IMR-90 (cell line): ENCODE measurements around the gene COX10. TPM values are rescaled to one million over a fixed set of nuclear protein-coding genes. Genes with fewer than 3 reads are reported as not detected.

Experiments
- ATAC-seq: fragments of 200-7000 bp; cut with Tn5 transposase; 2 replicates; pipeline ENCODE4 v1.9.1; 2020; ENCODE audit warnings: low read depth, mild to moderate bottlenecking, moderate library complexity
- BruUV-seq: library from RNA; stranded (reverse); fragments of 400-500 nt; replicated peaks from 2 replicates; lab custom pipeline; 2021; lab: Mats Ljungman, UMichigan
- CTCF ChIA-PET: fragments of 300-600 bp; formaldehyde crosslinking; extraction: SDS; loops from one replicate; lab custom pipeline; 2021; ENCODE audit warnings: antibody characterized with exemption; lab: Yijun Ruan, JAX
- POLR2A ChIA-PET: fragments of 300-600 bp; sonication (Branson Sonifier 250); formaldehyde crosslinking; loops from one replicate; lab custom pipeline; 2022; ENCODE audit warnings: antibody characterized with exemption; ENCODE audit not compliant: unreplicated experiment; lab: Charles Lee
- DNase-seq: peaks from one replicate; pipeline ENCODE4 v3.0.0; 2013
- H2AFZ ChIP-seq: replicated peaks from 2 replicates; pipeline ENCODE3; 2013; ENCODE audit warnings: low read length, mild to moderate bottlenecking; ENCODE audit not compliant: poor library complexity
- H2AK5ac ChIP-seq: 2 replicates; pipeline ENCODE4 v1.6.1; 2013; ENCODE audit warnings: low read depth, low read length, inconsistent platforms
- H2AK9ac ChIP-seq: replicated peaks from 2 replicates; pipeline ENCODE3; 2013; ENCODE audit warnings: mild to moderate bottlenecking, low read depth, low read length, moderate library complexity; ENCODE audit not compliant: poor library complexity
- H2BK120ac ChIP-seq: 2 replicates; pipeline ENCODE4 v1.6.1; 2013; ENCODE audit warnings: low read depth, low read length, inconsistent platforms
- H2BK15ac ChIP-seq: 3 replicates; pipeline ENCODE4 v1.6.1; 2013; ENCODE audit warnings: low read depth, low read length, inconsistent platforms
- H2BK20ac ChIP-seq: 2 replicates; pipeline ENCODE4 v1.6.1; 2013; ENCODE audit warnings: low read depth, mild to moderate bottlenecking, inconsistent platforms, low read length, moderate library complexity
- H2BK5ac ChIP-seq: 2 replicates; pipeline ENCODE4 v1.6.1; 2013; ENCODE audit warnings: mild to moderate bottlenecking, low read depth, low read length, inconsistent platforms; ENCODE audit not compliant: poor library complexity, severe bottlenecking
- H3K14ac ChIP-seq: replicated peaks from 2 replicates; pipeline ENCODE4 v1.6.1; 2013; ENCODE audit warnings: low read depth, low read length, inconsistent platforms
- H3K18ac ChIP-seq: 2 replicates; pipeline ENCODE4 v1.6.1; 2013; ENCODE audit warnings: low read depth, low read length, control low read depth
- H3K23ac ChIP-seq: 2 replicates; pipeline ENCODE4 v1.6.1; 2013; ENCODE audit warnings: low read depth, low read length, inconsistent platforms
- H3K27ac ChIP-seq: 2 replicates; pipeline ENCODE4 v1.5.1; 2013; ENCODE audit warnings: mild to moderate bottlenecking, control low read depth, low read length; ENCODE audit not compliant: insufficient read depth
- H3K27me3 ChIP-seq: 2 replicates; pipeline ENCODE4 v1.6.1; 2013; ENCODE audit warnings: low read length; ENCODE audit not compliant: control insufficient read depth, insufficient read depth
- H3K36me3 ChIP-seq: 2 replicates; pipeline ENCODE4 v1.6.1; 2013; ENCODE audit warnings: low read length, mixed read lengths; ENCODE audit not compliant: control insufficient read depth, insufficient read depth
- H3K4ac ChIP-seq: 2 replicates; pipeline ENCODE4 v1.6.1; 2013; ENCODE audit warnings: low read depth, low read length, inconsistent platforms
- H3K4me1 ChIP-seq: 2 replicates; pipeline ENCODE4 v1.6.1; 2013; ENCODE audit warnings: low read length, mixed read lengths; ENCODE audit not compliant: control insufficient read depth, insufficient read depth
- H3K4me2 ChIP-seq: 2 replicates; pipeline ENCODE4 v1.6.1; 2013; ENCODE audit warnings: low read depth, mild to moderate bottlenecking, control low read depth, low read length, moderate library complexity
- H3K4me3 ChIP-seq: 2 replicates; pipeline ENCODE4 v1.5.1; 2013; ENCODE audit warnings: low read depth, mild to moderate bottlenecking, control low read depth, low read length, moderate library complexity; ENCODE audit not compliant: insufficient read depth
- H3K56ac ChIP-seq: 2 replicates; pipeline ENCODE4 v1.6.1; 2013; ENCODE audit warnings: low read length, inconsistent platforms; ENCODE audit not compliant: insufficient read depth; ENCODE audit errors: extremely low read depth
- H3K79me1 ChIP-seq, 2 experiments: 2 replicates each; pipeline ENCODE4 v1.6.1; 2013; ENCODE audit warnings: low read length in 2 of 2, inconsistent platforms in 1 of 2, low read depth in 1 of 2
- H3K9ac ChIP-seq: 2 replicates; pipeline ENCODE4 v1.6.1; 2013; ENCODE audit warnings: low read depth, low read length, control low read depth
- H3K9me1 ChIP-seq: 2 replicates; pipeline ENCODE4 v1.6.1; 2013; ENCODE audit warnings: low read length, inconsistent platforms; ENCODE audit not compliant: insufficient read depth
- H3K9me3 ChIP-seq: 2 replicates; pipeline ENCODE4 v1.6.1; 2013; ENCODE audit warnings: low read length; ENCODE audit not compliant: control insufficient read depth, insufficient read depth
- H4K20me1 ChIP-seq: 2 replicates; pipeline ENCODE4 v1.6.1; 2013; ENCODE audit warnings: low read length, inconsistent platforms; ENCODE audit not compliant: insufficient read depth
- H4K5ac ChIP-seq: 2 replicates; pipeline ENCODE4 v1.6.1; 2013; ENCODE audit warnings: mild to moderate bottlenecking, low read depth, low read length, control low read depth
- H4K8ac ChIP-seq, 2 experiments: 2 replicates each; pipeline ENCODE4 v1.6.1; 2013; ENCODE audit warnings: low read depth in 2 of 2, low read length in 2 of 2, control low read depth in 1 of 2, inconsistent platforms in 1 of 2
- H4K91ac ChIP-seq: 2 replicates; pipeline ENCODE4 v1.6.1; 2013; ENCODE audit warnings: low read depth, low read length, inconsistent platforms; ENCODE audit not compliant: insufficient read depth
- CEBPB ChIP-seq: IDR thresholded peaks from 2 replicates; pipeline ENCODE4 v1.6.1; 2012; ENCODE audit warnings: low read depth, low read length, improper control_type of control experiment
- MAZ ChIP-seq: IDR thresholded peaks from 2 replicates; pipeline ENCODE4 v1.6.1; 2012; ENCODE audit warnings: low read depth, mild to moderate bottlenecking, low read length, improper control_type of control experiment, moderate library complexity, borderline replicate concordance
- RFX5 ChIP-seq: IDR thresholded peaks from 2 replicates; pipeline ENCODE4 v1.8.0; 2012; ENCODE audit warnings: low read depth, mild to moderate bottlenecking, low read length, moderate library complexity
- WGBS, 2 experiments: methylation state at CpG; one replicate each; pipeline versions ENCODE4 v1.1.5 to v1.1.7; 2013; ENCODE audit warnings: missing lambda C conversion rate in 2 of 2; ENCODE audit not compliant: insufficient read length in 1 of 2; ENCODE audit errors: extremely low coverage in 2 of 2; 5-methylcytosine and 5-hydroxymethylcytosine counted together
- dilution Hi-C: fragments of 300-500 bp; cut with HindIII; formaldehyde crosslinking; loops from one replicate; pipeline ENCODE4 v1.14.3; 2018; ENCODE audit warnings: low sequenced_read_pairs; ENCODE audit not compliant: unreplicated experiment
- in situ Hi-C: fragments of 300-500 bp; cut with MboI; formaldehyde crosslinking; loops from 3 replicates; pipeline ENCODE4 v1.14.3; 2019; ENCODE audit warnings: low sequenced_read_pairs, inconsistent platforms, mixed read lengths
- intact Hi-C: fragments of 100-400 bp; cut with micrococcal nuclease; formaldehyde crosslinking; loops from 2 replicates; pipeline ENCODE4 v1.10.0; 2022
- polyA plus RNA-seq, 3 experiments: library from polyadenylated mRNA; depleted of rRNA; stranded (reverse); fragments of >200 nt; gene quantifications; 2 replicates each; pipeline ENCODE4 v1.2.3, GENCODE V29; 2012; ENCODE audit warnings: low replicate concordance in 1 of 3
- total RNA-seq: library from RNA; depleted of rRNA; stranded (reverse); fragments of >200 nt; gene quantifications from 2 replicates; pipeline ENCODE4 v1.2.3, GENCODE V29; 2012
- TF ChIP-seq, protein P1 (sequence below): fragments of 150-350 bp; IDR thresholded peaks from 2 replicates; pipeline ENCODE4 v1.6.1; 2016; ENCODE audit warnings: low read depth, mild to moderate bottlenecking, low read length, moderate library complexity, borderline replicate concordance

Gene COX10
- total and polyA plus RNA-seq, 2 of the 4 experiments (the other 2 are of a cell fraction) = 15.4 to 16.1 TPM

DNA sequence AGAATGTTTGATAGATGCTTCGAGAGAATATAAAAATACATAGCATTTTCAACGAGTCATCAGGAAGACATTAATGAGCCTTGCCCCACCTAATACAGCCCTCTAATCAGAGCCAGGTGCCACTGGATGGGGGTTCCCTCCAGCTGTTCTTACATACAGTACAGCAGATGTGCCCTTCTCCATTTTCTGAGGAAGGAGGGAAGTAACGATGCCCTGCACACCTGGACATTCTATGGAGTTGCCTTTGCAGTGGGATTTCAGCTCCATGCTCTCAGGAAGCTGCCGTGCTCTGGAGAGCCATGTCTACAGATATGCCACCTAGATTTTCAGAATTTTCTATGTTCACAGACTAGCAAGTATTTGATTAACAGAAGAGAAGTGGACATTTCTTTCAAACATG, 131.1 kb downstream of the COX10 start:
- Histone ChIP-seq H3K4me3 (no peak overlapping the region), H3K27ac (no peak overlapping the region), H3K9ac (no peak overlapping the region), H2BK120ac (no peak overlapping the region), H3K36me3 (peaks cover 3% of the 10 kb centered on the region; the same call in 1 of the 2 replicates), H2BK5ac (no peak overlapping the region), H3K23ac (no peak overlapping the region), H3K4ac (no peak overlapping the region), H3K18ac (no peak overlapping the region), H3K56ac (no peak overlapping the region), H2BK15ac (no peak overlapping the region), H3K14ac (no peak overlapping the region), H3K27me3 (no peaks in the 10 kb centered on the region), H3K4me1 (no peaks in the 10 kb centered on the region), H4K20me1 (no peaks in the 10 kb centered on the region), H2BK20ac (no peak overlapping the region), H4K5ac (no peak overlapping the region), H3K4me2 (no peak overlapping the region), H4K8ac (no peak overlapping the region), H2AFZ (no peak overlapping the region), H3K79me1 (no peaks in the 10 kb centered on the region), H3K9me1 (peaks cover 11% of the 10 kb centered on the region), H2AK5ac (no peak overlapping the region), H3K9me3 (no peaks in the 10 kb centered on the region), H2AK9ac (no peak overlapping the region), H4K91ac (no peak overlapping the region)
- DNase-seq (no peak), ATAC-seq (no peak)
- POLR2A ChIA-PET = no interaction called here
- dilution Hi-C loops = no loop called here
- no TSS peak for BruUV-seq
- CTCF ChIA-PET = no interaction called here
- intact Hi-C loops = loop anchor here (5.0 kb wide), 1 partner anchor 598 kb away; the partner anchor contains the start of gene HS3ST3A1
- no peak for TF ChIP-seq MAZ
- TF ChIP-seq, protein P1, sequence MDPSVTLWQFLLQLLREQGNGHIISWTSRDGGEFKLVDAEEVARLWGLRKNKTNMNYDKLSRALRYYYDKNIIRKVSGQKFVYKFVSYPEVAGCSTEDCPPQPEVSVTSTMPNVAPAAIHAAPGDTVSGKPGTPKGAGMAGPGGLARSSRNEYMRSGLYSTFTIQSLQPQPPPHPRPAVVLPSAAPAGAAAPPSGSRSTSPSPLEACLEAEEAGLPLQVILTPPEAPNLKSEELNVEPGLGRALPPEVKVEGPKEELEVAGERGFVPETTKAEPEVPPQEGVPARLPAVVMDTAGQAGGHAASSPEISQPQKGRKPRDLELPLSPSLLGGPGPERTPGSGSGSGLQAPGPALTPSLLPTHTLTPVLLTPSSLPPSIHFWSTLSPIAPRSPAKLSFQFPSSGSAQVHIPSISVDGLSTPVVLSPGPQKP = no peak
- TF ChIP-seq RFX5 = no peak
- TF ChIP-seq CEBPB = no peak
- WGBS, 2 experiments = no CpG with 5 or more reads among the region's 4 CpGs
- in situ Hi-C loops = no loop called here
